Astrocyte of the spinal cord (primary cell): ENCODE data around the gene IL9R.

Experiments
- DNase-seq: peaks from one replicate; pipeline ENCODE4 v3.0.0; 2011; ENCODE audit warnings: low read depth, low spot score
- H3K4me3 ChIP-seq: 2 replicates; pipeline ENCODE4 v1.5.1; 2011; ENCODE audit warnings: low read depth, mild to moderate bottlenecking, low read length, moderate library complexity
- CTCF ChIP-seq: IDR thresholded peaks from 2 replicates; pipeline ENCODE4 v1.5.1; 2012; ENCODE audit warnings: low read depth, mild to moderate bottlenecking, low read length, inconsistent platforms
- in situ Hi-C: cut with HindIII; loops from 2 replicates; pipeline ENCODE4 v1.10.0; 2017; ENCODE audit warnings: low sequenced_read_pairs

Gene IL9R

GRCh38 chrX:155997436-155997835 lies at the start of gene IL9R:
IL9R (plus strand) TSS chrX:155997696; CDS start chrX:155997760, 64 bp downstream.
- TF ChIP-seq CTCF = no peak
- no peak within 1 kb of the TSS for H3K4me3 ChIP-seq
- DNase-seq = no peak
- in situ Hi-C loops = no loop called here

GRCh38 chrX:155949098-155949497 lies 48.4 kb upstream of the IL9R start:
- in situ Hi-C loops = no loop called here
- no peak for DNase-seq

GRCh38 chrX:155951237-155951789 lies 46.2 kb upstream of the IL9R start:
- DNase-seq = no peak
- in situ Hi-C loops = no loop called here
- TF ChIP-seq CTCF = no peak
- no peak overlapping the region for H3K4me3 ChIP-seq

More at GRCh38 chrX:155949098-155949497, 48.4 kb upstream of the IL9R start:
- no peak for TF ChIP-seq CTCF
- no peak overlapping the region for H3K4me3 ChIP-seq

GRCh38 chrX:155953055-155953454 lies 44.4 kb upstream of the IL9R start:
- in situ Hi-C loops = no loop called here
- no peak overlapping the region for H3K4me3 ChIP-seq
- DNase-seq = no peak
- no peak for TF ChIP-seq CTCF

GRCh38 chrX:155954793-155955192 lies 42.7 kb upstream of the IL9R start:
- no peak for DNase-seq
- no peak for TF ChIP-seq CTCF
- H3K4me3 ChIP-seq = no peak overlapping the region
- in situ Hi-C loops = no loop called here

- in situ Hi-C loops = no loop called here
- DNase-seq = no peak
- no peak for TF ChIP-seq CTCF
Observed at GRCh38 chrX:155956099-155956498, 41.4 kb upstream of the IL9R start.

GRCh38 chrX:155956649-155957048 lies 40.8 kb upstream of the IL9R start:
- no peak for DNase-seq
- in situ Hi-C loops = no loop called here
- no peak for TF ChIP-seq CTCF
- H3K4me3 ChIP-seq = no peak overlapping the region

More at GRCh38 chrX:155956099-155956498, 41.4 kb upstream of the IL9R start:
- H3K4me3 ChIP-seq = no peak overlapping the region
